Activated naive CD8-positive, alpha-beta T cell treated with anti-CD3 and anti-CD28 coated beads, Interleukin-2, amount 50 U/mL, for 16 hours (primary cell): ENCODE results near the gene FAM20C.
"Not testable (repeated sequence)": the region's sequence is repeated elsewhere in the genome, so short reads cannot be mapped to it uniquely, and the experiment has no call there.

Experiments used
- DNase-seq: peaks from one replicate; pipeline ENCODE4 v3.0.0-alpha.2; 2020; ENCODE audit warnings: low read depth, low spot score

FAM20C gene

GRCh38 chr7:242826-243579 is 50.6 kb downstream of the FAM20C start:
- DNase-seq, result not testable (repeated sequence)

DNA sequence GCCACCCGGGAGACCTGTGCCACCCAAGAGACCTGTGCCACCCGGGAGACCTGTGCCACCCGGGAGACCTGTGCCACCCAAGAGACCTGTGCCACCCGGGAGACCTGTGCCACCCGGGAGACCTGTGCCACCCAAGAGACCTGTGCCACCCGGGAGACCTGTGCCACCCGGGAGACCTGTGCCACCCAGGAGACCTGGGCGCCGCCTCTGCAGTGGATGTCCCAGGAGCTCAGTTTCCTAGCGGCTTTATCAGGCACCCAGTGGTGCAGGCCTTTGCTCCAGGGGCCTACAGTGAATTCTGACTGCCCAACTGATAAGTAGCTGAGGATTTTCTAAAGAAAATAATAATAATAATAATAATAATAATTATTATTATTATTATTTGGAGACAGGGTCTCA is 51.2 kb downstream of the FAM20C start:
- not testable (repeated sequence) for DNase-seq

DNA sequence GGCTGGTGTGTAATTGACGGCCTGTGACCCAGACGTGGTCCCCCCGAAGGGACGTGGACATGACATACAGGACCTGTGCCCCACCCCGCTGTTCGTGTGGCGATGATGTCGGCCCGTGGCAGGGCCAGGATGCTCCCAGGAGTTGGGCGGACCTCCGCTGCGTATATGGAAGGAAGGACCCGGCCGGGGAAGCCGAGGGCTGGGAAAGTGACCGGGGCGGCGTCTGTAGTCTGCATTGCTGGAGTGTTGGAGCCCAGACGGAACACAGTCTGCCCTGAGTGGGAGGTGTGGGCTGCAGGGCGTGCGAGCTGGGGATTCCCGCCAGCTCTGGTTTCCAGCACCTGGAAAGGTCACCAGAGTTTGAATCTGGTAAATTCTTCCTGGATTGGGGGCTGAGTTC is 52.6 kb downstream of the FAM20C start:
- no peak for DNase-seq

DNA sequence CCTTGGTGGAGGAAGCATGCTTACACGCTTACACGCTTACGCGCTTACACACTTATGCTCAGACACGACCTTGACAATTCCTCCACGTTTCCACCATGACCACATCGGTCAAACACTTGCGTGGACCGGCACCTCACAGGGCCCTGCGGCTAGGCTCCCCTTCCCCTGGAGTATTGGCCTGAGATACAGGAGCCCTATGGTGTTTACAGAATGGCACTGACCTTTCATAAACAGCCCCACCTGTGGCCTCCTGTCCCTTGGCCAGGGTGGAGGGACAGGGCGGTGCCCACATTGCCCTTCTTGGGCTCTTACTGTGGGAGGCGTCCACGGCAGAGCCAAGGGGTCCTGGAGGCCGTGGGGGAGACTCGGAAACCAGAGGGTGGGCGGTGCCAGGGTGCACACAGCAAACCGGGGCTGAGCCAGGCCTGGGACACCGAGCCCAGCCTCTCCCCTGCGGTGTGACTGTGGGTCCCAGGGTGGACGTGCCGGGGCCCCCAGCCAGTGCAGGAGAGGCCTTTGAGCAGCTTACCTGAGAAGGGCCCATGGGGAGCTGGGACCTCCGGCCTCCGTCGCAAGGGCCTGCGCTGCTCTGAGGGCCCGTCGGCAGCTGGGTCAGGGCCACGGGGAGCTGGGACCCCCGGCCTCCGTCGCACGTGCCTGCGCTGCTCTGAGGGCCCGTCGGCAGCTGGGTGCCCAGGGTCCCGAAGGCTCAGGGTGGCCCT is 53.4 kb downstream of the FAM20C start:
- DNase-seq, result no peak

GRCh38 chr7:246451-246850 is 54.1 kb downstream of the FAM20C start:
- DNase-seq, result no peak

GRCh38 chr7:247181-247580 is 54.8 kb downstream of the FAM20C start:
- DNase-seq, result no peak

DNA sequence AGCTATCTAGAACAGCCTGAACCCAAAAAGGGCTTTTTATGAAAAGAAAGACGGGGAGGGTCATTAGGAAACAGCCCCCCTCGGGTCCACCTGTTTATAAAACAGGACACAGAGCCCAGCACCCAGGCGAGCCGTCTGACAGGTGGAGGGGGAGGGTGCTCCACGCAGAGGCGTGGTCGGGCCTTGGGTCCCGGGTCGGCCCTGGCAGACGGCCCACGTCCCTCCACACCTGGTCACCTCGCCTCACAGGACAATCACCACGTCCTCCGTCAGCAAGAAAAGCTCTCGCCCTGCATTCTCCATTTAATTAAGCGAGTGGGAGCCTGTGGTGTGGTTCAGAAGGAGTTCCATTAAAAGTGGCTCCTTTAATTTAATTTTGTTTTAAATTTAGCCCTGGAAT is 55.3 kb downstream of the FAM20C start:
- no peak for DNase-seq

DNA sequence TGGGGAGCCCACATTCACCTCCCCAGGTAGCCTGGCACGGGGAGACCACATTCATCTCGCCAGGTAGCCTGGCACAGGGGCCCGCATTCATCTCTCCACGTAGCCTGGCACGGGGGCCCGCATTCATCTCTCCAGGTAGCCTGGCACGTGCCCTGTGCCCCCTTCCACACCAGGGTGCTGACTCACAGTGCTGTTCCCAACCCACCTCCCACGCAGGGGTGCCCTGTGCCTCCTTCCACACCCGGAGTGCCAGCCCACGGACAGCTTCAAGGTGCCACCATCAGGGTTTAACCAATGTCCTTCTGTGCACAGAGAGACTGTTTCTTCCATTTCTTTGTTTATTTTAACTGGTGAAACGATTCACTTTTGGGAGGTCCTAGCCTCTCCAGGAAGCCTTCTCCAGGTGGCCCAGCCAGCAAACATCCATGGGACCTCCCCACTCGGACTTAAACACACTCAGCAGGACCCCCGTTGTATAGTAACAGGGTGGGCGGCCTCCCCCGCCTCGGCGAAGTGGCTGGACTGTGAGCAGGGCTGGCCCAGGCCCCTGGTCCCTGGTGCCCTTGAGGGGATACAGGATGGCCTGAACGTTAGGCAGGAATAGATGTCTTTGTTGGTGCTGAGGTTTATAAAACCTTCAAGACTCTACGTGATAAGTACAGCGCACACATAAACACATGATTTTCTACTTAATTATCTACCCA is 56.5 kb downstream of the FAM20C start:
- no peak for DNase-seq

DNA sequence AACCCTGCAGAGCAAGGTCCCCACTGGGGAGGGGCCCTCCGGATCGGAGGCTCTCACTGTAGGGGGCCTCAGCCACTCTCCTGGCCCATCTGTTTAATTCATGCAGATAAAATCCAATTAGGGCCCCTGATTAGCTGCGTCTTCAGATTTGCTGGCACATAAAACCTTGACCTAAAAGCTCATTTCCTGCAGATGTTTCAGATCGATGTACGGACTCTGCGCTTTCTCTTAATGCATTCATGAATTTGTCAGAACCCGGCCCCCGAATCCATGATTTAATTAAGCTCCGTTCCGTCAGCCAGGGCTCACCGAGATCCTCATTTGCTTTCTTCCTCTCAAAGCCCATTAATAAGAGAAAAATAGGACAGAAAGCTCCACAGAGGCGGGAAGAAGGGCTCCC is 57.6 kb downstream of the FAM20C start:
- DNase-seq, result no peak

DNA sequence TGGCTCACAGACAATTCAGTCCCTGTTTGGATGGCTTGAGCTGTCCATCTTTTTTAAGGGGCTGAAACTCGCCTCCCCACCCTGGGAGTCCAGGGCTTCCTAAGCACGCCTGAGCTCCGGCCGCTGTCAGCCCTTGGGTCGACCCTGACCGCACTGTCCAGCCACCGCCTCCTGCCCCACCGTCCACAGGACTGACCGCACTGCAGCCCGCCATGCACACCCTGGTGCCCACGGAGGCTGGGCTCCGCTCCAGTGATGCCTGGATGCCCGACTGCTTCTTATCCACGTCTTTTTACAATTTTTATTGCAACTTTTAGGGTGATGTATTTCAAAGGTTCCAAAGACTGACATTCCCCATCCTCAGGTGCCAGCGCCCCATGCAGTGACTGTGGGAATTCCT is 58.2 kb downstream of the FAM20C start:
- no peak for DNase-seq

DNA sequence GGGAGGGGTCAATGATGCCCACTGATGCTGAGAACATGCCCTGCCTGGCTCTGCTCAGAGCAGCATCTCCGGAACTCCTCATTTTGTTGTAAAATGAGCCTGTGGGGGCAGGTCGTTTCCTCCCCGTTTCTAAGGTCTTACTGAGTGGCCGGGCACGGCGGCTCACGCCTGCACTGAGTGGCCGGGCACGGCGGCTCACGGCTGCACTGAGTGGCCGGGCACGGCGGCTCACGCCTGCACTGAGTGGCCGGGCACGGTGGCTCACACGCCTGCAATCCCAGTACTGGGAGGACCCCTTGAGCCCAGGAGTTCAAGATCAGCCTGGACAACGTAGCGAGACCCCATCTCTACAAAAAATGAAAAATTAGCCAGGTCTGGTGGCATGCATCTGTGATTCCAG is 58.6 kb downstream of the FAM20C start:
- DNase-seq, result no peak

GRCh38 chr7:251446-252175 is 59.2 kb downstream of the FAM20C start:
- DNase-seq, result no peak

- DNase-seq, result no peak
Observed at GRCh38 chr7:252216-252965, 60.0 kb downstream of the FAM20C start.

GRCh38 chr7:252981-253380 is 60.6 kb downstream of the FAM20C start:
- DNase-seq, result no peak

- no peak for DNase-seq
Observed at GRCh38 chr7:253581-254336, 61.4 kb downstream of the FAM20C start.

DNA sequence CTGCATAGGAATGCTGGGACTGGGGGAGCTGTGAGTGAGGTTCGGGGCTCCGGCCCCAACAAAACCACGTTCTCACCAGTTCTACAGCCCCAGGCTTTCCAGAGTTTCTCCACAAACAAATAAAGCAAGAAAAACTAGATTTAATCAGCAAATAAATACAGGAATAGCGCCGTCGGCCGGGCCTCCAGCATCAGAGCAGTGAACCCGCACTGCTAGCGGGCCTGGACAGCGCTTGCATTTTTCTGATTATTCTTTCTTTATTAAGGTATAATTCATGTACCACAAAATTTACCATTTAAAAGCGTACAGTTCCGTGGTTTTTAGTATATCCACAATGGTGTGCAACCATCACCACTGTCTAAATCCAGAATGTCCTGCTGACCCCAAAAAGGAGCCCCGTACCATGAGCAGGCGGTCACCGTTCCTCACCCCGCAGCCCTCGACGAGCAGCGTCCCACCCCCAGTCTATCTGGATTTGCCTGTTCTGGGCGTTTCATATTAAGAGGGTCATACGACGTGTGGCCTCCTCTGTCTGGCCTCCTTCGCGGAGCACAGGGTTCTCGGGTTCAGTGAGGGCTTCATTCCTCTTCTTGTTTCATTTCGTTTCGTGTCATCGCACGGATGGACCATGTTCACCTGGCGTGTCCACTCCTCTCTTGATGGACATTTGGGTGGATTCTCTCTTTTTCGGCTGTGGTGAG is 62.1 kb downstream of the FAM20C start:
- no peak for DNase-seq

DNA sequence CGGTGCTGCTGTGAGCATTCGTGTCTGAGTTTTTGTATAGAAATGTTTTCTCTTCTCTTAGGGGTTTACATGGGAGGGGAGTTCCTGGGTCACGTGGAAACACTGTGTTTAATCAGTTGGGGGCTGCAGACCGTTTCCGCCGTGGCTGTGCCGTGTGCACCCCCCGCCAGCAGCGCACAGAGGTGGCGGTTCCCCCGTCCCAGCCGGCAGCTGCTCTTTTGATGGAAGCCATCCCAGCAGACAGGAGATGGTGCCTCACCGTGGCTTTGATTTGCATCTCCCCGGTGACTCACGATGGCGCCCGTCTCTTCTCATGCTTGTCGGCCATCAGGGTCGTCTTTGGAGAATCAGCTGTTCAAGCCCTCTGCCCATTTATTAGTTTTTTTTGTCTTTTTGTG is 62.7 kb downstream of the FAM20C start:
- DNase-seq, result no peak

GRCh38 chr7:255721-256361 is 63.5 kb downstream of the FAM20C start:
- no peak for DNase-seq

- DNase-seq, result no peak
Observed at GRCh38 chr7:256461-256940, 64.1 kb downstream of the FAM20C start.
